Body of pancreas (tissue), 4 donors: ENCODE data around the gene GLI3.

ENCODE experiments used
- CTCF ChIP-seq, 7 experiments: fragments of 450-650 bp in 4 of 7; fragments of 200-600 bp in 3 of 7; sonication (generic) in 3 of 7; IDR thresholded peaks; one replicate each; pipeline ENCODE4 v1.5.1; 2016 to 2019; ENCODE audit warnings: antibody characterized with exemption in 7 of 7
- POLR2A ChIP-seq, 3 donors: fragments of 450-650 bp; IDR thresholded peaks; one replicate each; pipeline ENCODE4 v1.6.1; 2016; ENCODE audit warnings: antibody characterized with exemption in 3 of 3, mild to moderate bottlenecking in 2 of 3

DNA sequence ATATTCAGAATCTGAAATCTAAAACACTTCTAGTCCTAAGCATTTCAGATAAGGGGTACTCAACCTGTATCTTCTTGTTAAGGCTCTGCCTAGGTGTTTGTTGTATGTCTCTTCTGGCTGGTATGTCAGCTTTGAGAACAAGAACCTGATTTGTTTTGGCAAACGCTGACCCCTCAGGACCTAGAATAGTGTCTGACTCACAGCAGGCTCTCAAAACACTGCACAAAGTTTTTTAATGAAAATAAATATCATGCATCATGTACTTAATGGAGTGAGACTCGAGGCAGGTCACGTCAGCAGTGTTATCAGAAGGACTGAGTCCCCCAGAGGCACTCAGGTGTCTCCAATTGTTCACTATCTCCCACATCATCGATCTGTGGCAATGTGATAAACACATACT, 99.1 kb downstream of the GLI3 start:
- no peak for TF ChIP-seq CTCF (IDR thresholded peaks at IDR 0.05)
- no peak for TF ChIP-seq POLR2A (IDR thresholded peaks at IDR 0.05)
